RPMI8226 (cell line): Measurements from ENCODE around the gene BLCAP.
"Not testable (repeated sequence)": the region's sequence is repeated elsewhere in the genome, so short reads cannot be mapped to it uniquely, and the experiment has no call there.

ENCODE experiments used
- DNase-seq: peaks from one replicate; pipeline ENCODE4 v3.0.0-alpha.2; 2015

Gene BLCAP

DNA sequence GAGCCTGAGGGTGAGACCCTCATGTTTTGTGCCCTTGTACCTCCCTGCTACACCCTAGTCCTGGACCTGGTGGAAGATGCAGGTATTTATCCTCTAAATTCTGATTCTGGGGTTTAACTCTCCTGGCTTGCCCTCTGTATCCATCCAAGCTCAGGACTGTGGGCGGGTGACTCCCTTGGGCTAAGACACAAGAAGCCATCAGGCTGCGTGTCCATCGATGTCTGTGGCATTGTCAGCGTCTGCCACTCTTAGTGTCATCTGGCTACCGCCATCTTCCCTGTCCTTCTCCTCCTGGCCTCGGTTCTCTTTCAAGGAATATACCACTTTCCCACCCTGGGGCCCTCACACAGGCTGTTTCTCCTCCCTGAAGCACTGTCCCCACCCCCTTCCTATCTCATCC, 28.9 kb upstream of the BLCAP start:
- no peak for DNase-seq

GRCh38 chr20:37554721-37555298, 27.1 kb upstream of the BLCAP start:
- not testable (repeated sequence) for DNase-seq

DNA sequence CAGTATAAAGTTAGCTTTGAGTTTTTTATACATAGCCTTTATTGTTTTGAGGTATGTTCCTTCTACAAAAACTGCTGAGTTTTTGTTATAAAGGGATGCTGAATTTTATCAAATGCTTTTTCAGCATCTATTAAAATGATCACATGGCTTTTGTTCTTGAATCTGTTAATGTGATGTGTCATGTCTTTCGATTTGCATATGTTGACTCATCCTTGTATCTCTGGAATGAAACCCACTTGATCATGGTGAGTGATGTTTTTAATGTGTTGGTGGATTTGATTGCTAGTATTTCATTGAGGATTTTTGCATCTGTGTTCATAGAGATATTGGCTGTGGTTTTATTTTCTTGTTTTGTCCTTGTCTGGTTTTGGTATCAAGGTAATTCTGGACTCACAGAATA, 24.7 kb upstream of the BLCAP start:
- no peak for DNase-seq

- not testable (repeated sequence) for DNase-seq
These were observed 24.0 kb upstream of the BLCAP start for GRCh38 chr20:37551660-37552059.

DNA sequence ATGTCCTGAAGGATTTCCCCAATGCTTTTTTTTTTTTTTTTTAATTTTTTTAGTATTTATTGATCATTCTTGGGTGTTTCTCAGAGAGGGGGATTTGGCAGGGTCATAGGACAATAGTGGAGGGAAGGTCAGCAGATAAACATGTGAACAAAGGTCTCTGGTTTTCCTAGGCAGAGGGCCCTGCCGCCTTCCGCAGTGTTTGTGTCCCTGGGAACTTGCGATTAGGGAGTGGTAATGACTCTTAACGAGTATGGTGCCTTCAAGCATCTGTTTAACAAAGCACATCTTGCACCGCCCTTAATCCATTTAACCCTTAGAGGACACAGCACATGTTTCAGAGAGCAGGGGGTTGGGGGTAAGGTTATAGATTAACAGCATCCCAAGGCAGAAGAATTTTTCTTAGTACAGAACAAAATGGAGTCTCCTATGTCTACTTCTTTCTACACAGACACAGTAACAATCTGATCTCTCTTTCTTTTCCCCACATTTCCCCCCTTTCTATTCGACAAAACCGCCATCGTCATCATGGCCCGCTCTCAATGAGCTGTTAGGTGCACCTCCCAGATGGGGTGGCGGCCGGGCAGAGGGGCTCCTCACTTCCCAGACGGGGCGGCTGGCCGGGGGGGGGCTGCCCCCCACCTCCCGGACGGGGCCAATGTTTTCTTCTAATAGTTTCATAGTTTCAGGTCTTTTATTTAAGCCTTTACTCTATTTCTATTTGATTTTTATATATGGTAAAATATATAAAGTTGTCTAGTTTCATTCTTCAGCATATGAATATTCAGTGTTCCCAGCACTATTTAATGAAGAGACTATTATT, 22.6 kb upstream of the BLCAP start:
- DNase-seq = not testable (repeated sequence)

DNA sequence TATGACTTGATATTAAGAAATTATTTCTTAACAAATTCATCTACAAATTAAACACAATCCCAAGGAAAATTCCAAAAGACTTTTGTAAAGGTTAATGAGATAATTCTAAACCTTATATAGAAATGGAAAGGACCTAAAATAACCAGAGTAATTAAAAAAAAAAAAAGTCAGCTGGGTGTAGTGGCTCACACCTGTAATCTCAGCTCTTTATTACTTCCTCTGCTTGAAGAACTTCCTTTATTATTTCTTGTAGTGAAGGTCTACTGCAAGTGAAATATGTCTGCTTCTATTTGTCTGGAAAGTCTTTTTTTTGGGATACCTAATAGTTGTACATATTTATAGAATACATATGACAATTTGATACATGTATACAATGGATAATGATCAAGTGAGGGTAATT, 20.2 kb upstream of the BLCAP start:
- no peak for DNase-seq

DNA sequence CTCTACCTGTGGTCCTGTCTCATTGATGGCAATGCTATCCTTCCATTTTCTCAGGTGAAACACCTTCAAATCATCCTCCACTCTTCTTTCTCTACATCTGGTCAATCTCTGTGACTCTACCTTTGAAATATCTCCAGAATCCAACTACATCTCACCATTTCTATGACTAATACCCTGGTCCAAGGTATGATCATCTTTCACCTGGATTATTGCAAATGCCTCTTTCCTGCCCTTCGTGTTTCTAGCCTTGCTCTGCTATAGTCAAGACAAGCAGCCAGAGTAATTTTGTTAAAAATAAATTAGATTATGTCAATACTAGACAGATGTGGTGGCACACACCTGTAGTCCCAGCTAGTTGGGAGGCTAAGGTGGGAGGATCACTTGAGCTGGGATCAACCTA, 17.8 kb upstream of the BLCAP start:
- no peak for DNase-seq

DNA sequence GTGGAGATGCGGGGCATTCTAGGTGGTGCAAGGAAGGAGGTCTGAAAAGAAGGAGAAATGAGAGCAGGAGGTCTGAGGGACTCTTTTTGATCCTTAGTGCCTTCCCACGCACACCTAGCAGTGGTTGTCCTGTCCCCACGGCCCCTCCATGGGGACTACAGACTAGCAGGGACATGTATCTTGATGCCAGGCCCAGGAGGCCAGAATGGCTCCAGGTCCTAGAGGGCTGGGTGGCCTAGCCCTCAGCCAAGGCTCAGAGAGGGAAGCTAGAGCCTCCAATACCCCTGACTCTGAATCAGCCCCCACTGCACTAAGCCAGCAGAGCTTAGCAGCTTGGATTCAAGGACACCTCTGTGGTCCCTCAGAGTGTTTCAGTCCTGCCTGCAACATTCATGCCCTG, 16.7 kb upstream of the BLCAP start:
- DNase-seq = no peak

GRCh38 chr20:37543828-37544227, 16.2 kb upstream of the BLCAP start:
- DNase-seq = no peak

DNA sequence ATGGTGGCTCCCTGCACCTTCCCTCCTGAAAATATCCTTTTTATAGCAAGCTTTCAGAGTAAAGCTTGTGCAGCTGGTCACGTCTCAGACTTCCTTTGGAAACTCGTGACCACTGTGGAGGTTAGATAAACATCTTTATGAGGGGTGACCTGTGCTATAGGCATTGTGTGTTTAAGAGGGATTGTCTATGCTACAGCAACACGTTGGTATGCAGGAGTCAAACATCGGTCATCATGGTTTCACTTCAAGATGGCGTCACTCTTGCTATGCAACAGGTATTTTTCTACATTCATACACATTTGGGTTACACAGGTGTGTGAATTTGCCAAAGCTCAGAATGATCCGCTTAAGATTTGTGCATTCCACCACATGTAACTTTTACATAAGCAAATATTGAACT, 14.6 kb upstream of the BLCAP start:
- no peak for DNase-seq

DNA sequence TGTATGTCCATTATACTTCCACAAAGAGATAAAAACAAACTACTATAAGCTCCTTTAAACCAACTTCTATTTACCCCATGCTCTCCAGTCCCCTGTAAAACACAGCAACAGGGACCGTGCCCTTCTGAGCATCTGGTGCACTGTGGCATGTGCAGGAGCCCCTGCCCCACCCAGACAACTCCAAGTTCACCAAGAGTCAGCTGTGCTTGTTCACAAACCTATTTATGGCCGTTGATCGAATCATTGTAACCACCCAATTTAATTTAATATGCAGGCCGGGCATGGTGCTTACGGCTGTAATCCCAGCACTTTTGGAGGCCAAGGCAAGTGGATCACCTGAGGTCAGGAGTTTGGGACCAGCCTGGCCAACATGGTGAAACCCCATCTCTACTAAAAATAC, 13.7 kb upstream of the BLCAP start:
- no peak for DNase-seq

GRCh38 chr20:37540838-37541237, 13.2 kb upstream of the BLCAP start:
- not testable (repeated sequence) for DNase-seq

- no peak for DNase-seq
These were observed 12.3 kb upstream of the BLCAP start for GRCh38 chr20:37540001-37540400.

GRCh38 chr20:37539424-37539823, 11.7 kb upstream of the BLCAP start:
- DNase-seq = no peak

- DNase-seq = no peak
These were observed 10.3 kb upstream of the BLCAP start for GRCh38 chr20:37538003-37538402.

GRCh38 chr20:37537505-37537904, 9.8 kb upstream of the BLCAP start:
- no peak for DNase-seq

DNA sequence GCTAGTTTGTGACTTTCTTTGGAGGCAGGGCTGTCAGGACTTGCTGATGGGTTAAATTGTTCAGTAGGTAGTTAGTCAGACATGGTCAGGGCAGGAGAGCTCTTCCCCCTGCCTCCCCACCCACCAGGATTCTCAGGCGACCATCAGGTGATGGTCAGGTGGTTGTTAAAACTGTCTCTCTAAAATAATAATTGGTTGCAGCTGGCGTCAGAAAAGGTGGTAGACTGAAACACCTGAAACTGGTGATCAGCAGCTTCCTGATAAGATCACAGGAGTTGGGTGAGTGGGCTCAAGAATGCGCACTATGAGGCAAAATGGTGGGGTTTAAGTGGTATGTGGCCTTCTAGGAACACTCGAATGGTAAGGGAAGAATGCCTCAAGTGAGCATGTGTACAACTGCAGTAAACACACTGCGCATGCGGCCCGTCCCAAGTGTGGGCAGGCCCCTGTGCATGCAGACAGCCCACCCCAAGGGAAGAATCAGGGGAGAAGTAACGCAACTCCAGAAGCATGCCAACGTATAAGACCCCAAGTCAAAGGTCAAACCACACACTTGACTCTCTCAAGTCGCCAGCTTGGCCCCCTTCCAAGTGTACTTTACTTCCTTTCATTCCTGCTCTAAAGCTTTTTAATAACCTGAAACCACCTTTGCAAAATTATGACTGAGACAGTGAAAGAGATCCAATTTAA, 7.9 kb upstream of the BLCAP start:
- DNase-seq = peak; percentile 73

GRCh38 chr20:37534401-37535157, 6.9 kb upstream of the BLCAP start:
- DNase-seq = peak; percentile 89

GRCh38 chr20:37533154-37533715, 5.6 kb upstream of the BLCAP start:
- no peak for DNase-seq

DNA sequence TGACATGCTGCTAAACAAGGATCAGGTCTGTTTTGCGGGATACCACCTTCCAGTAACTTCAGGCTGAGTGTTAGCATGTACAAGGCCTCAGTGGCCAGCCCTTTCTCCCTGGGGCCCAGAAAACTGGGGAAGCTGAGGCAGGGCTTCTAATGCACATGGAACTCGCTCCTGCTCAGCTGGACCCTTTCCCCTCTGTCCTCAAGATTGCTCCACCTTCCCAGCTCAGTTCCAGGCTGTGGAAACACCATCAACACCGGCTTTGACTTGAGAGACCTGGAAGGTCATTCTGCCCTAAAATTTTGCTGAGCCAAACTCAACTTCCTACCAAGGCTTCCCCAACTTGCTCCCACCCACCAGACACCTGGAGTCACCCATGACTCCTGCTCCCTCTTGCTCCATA, 4.2 kb upstream of the BLCAP start:
- DNase-seq = no peak

- no peak for DNase-seq
These were observed 3.0 kb upstream of the BLCAP start for GRCh38 chr20:37530696-37531095.

- no peak for DNase-seq
These were observed 2.4 kb upstream of the BLCAP start for GRCh38 chr20:37529968-37530600.
